Omental fat pad (tissue), 4 donors: ENCODE results near the gene TYK2. TPM values are rescaled to one million over a fixed set of nuclear protein-coding genes. Genes with fewer than 3 reads are reported as not detected.
A peak's percentile ranks its signal among the peaks of the same experiment; 100 is the strongest.
"Not testable (repeated sequence)": the region's sequence is repeated elsewhere in the genome, so short reads cannot be mapped to it uniquely, and the experiment has no call there.

ENCODE experiments used
- ATAC-seq: fragments of 150-250 bp; one replicate; pipeline ENCODE4 v1.9.1; 2016; ENCODE audit warnings: mild to moderate bottlenecking, moderate library complexity; ENCODE audit not compliant: low FRiP score
- DNase-seq: peaks from one replicate; pipeline ENCODE4 v3.0.0-alpha.2; 2019; ENCODE audit warnings: low spot score
- total RNA-seq, 4 donors: library from RNA; depleted of rRNA; stranded (reverse); fragments of >200 nt; gene quantifications; one replicate each; pipeline ENCODE4 v1.1.0, GENCODE V29; 2016
- TF ChIP-seq, protein P1 (sequence below), 3 donors: fragments of 450-650 bp; IDR thresholded peaks; one replicate each; pipeline ENCODE4 v1.5.1; 2016 to 2017; ENCODE audit warnings: antibody characterized with exemption in 3 of 3, mild to moderate bottlenecking in 3 of 3, moderate library complexity in 2 of 3

Gene TYK2
- total RNA-seq, 4 donors from 2014 or later: 60.2 to 137 (median 76.9) TPM

DNA sequence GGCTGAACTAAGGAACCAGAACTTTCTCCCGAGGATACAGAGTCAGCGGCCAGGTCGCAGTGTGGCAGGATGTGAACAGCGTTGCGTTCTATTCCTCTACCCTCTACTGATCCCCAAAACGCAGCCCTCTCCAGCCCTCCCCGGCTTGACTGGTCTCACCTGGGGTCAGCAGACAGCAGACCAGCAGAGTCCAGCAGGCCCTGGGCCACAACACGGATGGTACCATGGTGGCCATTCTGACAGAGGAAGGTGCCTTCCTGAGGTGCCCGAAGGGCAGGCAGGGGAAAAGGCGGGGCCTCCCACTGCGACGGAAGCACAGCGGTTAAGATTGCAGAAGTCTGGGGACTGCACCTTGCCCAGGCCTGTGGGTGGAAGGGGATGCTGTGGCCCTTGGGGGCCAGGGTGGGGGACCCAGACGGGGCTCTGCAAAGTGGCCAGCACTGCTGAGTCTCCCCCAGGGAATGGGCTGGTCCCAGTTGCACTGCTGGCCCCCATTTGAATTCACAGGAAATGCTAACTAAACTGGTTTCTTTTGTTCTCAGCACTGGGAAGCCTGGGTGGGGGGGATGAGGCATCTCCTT lies 40.9 kb downstream of the TYK2 start, which contains the start of gene ICAM3:
Gene ICAM3, minus strand, starts transcription at position 245 of the 581 bp plus-strand sequence. Its CDS starts 10 bp downstream, at position 235.
- ATAC-seq: no peak
- TF ChIP-seq, protein P1, sequence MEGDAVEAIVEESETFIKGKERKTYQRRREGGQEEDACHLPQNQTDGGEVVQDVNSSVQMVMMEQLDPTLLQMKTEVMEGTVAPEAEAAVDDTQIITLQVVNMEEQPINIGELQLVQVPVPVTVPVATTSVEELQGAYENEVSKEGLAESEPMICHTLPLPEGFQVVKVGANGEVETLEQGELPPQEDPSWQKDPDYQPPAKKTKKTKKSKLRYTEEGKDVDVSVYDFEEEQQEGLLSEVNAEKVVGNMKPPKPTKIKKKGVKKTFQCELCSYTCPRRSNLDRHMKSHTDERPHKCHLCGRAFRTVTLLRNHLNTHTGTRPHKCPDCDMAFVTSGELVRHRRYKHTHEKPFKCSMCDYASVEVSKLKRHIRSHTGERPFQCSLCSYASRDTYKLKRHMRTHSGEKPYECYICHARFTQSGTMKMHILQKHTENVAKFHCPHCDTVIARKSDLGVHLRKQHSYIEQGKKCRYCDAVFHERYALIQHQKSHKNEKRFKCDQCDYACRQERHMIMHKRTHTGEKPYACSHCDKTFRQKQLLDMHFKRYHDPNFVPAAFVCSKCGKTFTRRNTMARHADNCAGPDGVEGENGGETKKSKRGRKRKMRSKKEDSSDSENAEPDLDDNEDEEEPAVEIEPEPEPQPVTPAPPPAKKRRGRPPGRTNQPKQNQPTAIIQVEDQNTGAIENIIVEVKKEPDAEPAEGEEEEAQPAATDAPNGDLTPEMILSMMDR (IDR thresholded peaks at IDR 0.05): no peak
- DNase-seq: no peak

DNA sequence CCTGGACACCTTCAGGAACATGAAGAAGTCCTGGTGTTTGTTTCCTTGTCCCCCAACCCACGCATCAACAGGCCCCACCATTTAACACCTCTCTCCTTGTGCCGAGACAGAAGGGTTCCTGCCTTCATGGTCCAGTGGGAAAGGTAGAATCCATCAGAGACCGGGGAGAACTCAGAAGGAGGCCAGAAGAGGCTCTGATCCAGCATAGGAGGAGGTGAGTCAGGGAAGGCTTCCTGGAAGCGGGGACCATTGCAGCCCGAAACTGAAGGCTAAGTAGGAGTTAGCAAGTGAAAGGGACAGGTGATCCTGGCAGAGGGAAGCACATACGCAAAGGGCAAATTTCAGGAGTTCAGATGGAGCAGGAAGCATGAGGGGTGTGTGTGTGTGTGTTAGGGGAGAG lies 41.4 kb downstream of the TYK2 start:
- no peak for DNase-seq
- TF ChIP-seq, protein P1 (IDR thresholded peaks at IDR 0.05): no peak
- ATAC-seq: no peak

DNA sequence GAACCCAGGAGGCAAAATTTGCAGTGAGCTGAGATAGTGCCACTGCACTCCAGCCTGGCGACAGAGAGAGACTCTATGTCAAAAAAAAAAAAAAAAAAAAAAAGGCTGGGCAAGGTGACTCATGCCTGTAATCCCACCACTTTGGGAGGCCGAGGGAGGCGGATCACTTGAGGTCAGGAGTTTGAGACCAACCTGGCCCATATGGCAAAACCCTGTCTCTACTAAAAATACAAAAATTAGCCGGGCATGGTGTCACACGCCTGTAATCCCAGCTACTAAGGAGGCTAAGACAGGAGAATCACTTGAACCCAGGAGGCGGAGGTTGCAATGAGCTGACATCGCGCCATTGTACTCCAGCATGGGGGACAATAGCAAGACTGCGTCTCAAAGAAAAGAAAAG lies 43.6 kb downstream of the TYK2 start:
- not testable (repeated sequence) for ATAC-seq, DNase-seq

DNA sequence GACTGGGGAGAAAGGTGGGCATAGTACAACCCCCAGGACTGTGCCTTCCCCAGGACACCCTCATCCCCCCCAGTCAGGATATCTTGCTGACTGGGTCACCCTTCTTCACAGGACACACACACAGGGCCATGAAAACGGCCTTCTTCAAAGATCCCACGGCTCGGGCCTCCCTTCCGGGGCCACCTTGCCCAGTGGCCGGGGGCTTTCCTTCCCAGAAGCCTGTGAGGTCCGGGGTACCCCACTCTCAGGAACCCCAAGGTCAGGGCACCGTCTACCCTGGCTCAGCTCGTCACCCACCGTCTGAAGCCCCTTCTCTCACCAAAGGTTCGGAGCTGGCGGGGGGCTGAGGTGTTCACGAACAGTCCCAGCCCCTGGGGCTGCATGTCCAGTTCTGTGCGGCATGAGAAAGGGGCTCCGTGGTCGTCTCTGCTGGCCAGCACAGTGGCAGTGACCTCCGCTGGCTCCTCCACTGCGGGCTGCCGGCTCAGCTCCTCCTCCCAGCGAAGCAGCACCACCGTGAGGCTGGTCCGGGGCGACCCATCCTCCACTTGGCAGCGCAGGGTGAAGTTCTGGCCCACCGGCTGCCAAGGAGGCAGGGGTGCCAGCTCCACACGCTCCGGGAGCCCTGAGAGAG lies 44.9 kb downstream of the TYK2 start:
- TF ChIP-seq, protein P1 (IDR thresholded peaks at IDR 0.05): no peak
- DNase-seq (no peak), ATAC-seq (no peak)

DNA sequence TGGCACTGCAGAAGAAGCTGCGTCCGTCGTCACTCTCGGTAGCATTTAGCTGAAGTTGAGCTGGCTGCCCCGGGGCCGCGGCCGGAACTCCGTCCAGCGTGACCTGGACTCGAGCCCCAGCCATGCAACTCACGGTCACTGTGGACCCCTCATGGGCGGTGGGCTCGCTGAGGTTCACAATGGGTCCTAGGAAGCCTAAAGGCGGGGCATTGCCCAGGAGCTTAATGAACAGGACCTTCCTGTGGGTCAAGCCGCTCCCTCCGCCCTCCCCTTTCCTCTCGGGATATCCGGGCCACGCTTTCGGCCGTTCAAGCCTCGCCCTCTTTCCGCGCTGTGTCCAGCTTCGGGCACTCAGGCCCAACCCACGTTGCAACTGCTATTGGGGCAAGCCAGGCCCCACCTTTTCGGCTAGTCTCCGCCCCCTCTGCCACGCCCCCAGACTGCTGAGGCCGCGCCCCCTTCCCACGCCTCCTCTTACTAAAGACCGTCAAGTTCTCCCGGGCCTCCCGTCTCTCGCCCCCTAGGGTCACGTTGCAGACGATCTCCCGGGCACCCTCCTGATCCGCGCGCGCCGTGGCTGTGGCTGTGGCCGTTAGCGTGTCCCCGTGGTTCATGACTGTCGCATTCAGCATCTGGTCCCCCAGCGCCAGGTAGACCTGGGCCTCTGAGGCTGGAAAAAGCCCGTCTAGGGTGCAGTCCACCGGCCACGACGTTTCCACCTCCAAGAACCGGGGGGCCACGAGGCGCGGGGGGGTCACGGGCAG lies 45.6 kb downstream of the TYK2 start:
- ATAC-seq (peak; percentile 85), DNase-seq (peak; percentile 82)
- TF ChIP-seq, protein P1 (IDR thresholded peaks at IDR 0.05): no peak

DNA sequence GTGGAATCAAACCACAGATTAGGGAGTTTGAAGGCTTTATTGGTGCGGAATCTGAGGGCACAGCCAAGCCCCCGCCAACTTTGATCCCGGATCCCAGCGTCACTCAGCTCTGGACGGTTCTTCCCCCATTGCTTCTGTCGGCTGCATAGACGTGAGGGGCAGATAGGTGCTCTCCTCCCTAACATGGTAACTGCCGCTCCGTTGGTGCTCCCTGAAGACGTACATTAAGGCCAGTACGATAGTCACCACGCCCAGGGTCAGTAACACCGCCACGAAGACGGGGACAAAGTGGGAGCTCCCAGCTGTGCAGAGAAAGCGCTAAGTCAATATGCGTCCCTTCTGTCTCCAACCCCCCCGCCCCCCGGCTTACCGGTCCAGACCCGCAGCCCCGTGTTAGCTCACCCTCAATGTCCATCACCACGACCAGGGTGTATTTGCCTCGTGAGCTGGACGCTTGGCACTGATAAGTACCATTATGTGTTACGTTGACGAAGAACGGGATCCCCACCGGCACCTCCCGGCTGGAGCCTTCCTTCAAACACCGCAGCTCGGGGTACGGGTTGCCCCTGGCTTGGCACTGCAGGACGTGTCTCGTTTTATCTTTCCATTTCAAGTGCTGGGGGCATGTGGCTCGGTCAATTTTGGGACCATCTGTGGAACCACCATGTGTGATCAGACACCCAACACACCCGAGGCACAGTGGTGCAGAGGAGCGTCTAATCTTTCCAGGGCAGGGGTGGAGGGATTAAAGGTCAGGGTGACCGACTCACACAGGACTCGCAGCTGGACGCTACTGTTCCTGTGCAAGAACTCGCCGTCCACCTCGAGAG lies 46.4 kb downstream of the TYK2 start:
- no peak for ATAC-seq
- DNase-seq: no peak
- TF ChIP-seq, protein P1 (IDR thresholded peaks at IDR 0.05): no peak
